Hypothalamus (tissue), 51 donors: Measurements from ENCODE around the gene CTAG1B.
"Not testable (repeated sequence)": the region's sequence is repeated elsewhere in the genome, so short reads cannot be mapped to it uniquely, and the experiment has no call there.

ENCODE experiments used
- DNase-seq, 51 donors: peaks; one replicate each; lab custom pipeline; 2025; lab: John Stamatoyannopoulos, UW

The CTAG1B gene

GRCh38 chrX:154628960-154629359, 9.9 kb upstream of the CTAG1B start:
- DNase-seq: not testable (repeated sequence)

DNA sequence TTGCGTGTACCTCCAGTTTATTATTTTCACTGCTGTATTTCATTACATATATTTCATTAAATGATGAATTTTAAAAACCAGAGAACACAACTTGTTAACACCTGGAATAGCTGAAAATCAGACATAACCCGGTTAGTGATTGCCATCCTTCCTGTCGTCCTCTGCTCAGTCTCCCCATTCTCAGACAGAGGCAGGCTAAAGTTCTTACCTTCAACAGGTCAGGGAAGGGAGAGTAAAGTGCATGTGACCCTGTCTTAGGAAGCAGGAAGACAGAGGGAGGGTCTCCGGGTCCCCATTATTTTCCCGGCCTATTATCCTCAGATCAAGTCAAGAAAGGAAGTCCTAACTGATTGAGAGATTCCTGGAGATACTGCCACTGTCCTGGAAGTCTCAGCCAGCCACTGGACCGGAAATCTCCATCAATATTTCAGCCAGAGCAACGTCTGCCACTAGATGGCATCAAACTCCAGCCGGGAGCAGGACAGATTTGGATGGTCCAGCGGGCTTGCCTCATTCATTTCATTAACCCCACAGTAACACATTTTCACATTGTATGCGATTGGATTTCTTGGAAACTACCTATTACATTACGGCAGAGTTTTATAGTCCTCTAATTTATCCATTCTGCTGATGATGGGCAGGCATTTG, 1.8 kb upstream of the CTAG1B start:
- not testable (repeated sequence) for DNase-seq

GRCh38 chrX:154613586-154613985, 5.5 kb downstream of the CTAG1B start:
- not testable (repeated sequence) for DNase-seq

GRCh38 chrX:154611146-154611545, 7.9 kb downstream of the CTAG1B start:
- not testable (repeated sequence) for DNase-seq

DNA sequence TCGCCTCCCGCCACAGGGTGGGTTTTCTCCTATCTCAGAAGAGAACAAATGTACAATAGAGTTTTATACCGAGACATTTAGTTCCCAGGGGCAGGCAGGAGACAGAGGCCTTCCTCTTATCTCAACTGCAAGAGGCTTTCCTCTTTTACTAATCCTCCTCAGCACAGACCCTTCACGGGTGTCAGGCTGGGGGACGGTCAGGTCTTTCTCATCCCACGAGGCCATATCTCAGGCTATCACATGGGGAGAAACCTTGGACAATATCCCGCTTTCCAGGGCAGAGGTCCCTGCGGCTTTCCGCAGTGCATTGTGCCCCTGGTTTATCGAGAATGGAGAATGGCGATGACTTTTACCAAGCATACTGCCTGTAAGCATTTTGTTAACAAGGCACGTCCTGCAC, 10.3 kb downstream of the CTAG1B start:
- not testable (repeated sequence) for DNase-seq

DNA sequence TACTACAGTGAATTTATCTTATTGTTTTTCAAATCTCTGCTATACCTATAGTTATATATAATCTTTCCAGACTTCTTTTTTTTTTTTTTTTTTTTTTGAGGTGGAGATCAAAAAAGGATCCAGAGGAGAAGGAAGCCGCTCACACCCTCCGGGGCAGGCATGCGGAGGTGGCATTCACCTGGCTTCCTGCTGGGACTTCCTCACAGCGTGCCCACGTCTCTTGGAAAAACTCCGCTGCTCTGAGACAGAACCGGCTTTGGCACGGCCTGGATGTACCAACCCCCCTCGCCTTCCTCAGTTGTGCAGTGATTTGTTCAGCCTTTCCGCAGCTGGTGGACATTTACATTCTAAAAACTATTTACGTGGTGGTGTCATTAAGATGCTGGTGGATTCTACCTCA, 11.1 kb downstream of the CTAG1B start:
- DNase-seq: not testable (repeated sequence)

DNA sequence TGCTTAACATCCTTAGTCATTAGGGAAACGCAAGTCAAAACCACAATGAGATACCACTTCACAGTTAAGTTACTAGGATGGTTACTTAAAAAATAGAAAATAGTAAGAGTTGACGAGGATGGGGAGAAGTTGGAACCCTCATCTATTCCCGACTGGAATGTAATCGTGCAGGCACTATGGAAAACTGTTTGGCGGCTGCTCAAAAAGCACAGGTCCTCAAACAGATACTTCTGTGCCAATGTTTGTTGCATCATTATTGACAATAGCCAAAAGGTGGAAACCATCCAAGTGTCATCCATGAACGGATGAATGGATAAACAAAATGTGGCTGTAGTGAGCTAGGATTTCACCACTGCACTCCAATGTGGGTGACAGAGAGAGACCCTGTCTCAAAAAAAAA, 11.7 kb downstream of the CTAG1B start:
- no peak for DNase-seq

DNA sequence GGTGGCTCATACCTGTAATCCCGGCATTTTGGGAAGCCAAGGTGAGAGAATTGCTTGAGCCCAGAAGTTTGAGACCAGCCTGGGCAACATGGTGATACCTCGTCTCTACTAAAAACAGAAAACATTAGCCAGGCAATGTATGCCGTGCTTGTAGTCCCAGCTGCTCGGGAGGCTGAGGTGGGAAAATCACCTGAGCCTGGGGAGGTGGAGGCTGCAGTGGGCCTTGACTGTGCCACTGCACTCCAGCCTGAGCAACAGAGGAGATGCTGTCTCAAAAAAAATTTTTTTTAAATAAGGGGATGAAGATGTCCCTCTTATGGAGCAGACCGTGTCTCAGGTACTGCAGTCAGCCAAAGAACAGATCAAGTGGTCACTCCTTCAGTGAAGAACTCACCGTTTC, 13.5 kb downstream of the CTAG1B start:
- no peak for DNase-seq

- no peak for DNase-seq
Observed at GRCh38 chrX:154603438-154604430, 15.3 kb downstream of the CTAG1B start.

GRCh38 chrX:154602766-154603437, 16.2 kb downstream of the CTAG1B start:
- DNase-seq: no peak

GRCh38 chrX:154602226-154602625, 16.9 kb downstream of the CTAG1B start:
- DNase-seq: no peak

DNA sequence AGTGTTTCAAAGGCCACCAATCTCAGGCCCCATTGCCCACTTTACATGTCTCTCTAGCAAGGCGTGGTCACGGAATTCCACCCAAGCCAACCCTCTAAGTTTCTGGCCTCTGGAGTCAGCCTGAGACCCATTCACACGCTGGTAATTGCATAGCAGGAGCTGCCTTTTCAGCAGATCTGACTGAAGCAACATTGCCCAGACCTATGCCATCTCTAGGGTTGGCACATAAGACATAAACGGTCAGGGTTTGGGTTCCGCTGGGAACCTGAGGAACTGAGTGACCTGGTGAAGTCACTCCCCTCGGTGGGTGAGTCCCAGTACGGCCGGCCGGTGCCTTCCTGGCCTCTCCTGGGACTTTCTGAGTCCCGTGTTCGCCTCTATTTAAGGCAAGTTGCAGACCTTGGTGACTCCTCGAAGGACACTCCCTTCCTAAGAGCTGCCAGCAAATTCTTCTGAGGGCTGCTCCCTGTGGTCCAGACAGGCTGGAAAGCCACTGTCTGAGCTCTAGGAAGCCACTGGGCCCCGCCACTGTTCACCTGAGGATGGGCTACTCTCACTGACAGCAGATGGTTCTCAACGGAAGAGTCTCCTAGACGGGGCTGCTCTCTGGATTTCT, 18.2 kb downstream of the CTAG1B start:
- DNase-seq: no peak

GRCh38 chrX:154599531-154599930, 19.6 kb downstream of the CTAG1B start:
- DNase-seq: no peak

DNA sequence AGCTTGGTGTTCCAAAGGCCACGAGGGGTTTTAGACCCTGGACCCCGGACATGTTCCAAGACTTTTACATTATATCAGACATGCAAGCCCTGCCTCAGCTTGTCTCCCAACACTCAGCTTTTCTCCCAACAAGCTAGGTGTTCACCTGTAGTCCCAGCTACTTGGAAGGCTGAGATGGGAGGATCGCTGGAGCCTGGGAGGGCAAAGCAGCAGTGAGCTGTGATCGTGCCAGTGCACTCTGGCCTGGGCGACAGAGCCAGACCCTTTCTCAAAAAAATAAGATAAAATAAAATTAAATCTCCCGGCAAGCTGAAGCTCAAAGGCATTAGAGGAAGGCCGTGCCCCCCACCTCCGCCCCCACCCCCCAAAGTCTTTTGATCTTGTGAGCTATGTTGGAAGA, 20.4 kb downstream of the CTAG1B start:
- DNase-seq: no peak

DNA sequence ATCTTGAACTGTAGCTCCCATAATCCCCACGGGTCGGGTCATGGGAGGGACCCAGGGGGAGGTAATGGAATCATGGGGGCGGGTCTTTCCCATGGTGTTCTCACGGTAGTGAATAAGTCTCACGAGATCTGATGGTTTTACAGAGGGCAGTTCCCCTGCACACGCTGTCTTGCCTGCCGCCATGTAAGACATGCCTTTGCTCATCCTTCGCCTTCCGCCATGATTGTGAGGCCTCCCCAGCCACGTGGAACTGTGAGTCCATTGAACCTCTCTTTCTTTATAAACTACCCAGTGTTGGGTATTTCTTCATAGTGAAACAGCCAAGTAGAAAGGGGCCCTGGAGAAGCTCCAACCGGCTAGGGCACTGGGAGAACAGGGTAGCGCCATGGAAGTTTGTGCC, 21.9 kb downstream of the CTAG1B start:
- no peak for DNase-seq

GRCh38 chrX:154596290-154596929, 22.7 kb downstream of the CTAG1B start:
- no peak for DNase-seq

DNA sequence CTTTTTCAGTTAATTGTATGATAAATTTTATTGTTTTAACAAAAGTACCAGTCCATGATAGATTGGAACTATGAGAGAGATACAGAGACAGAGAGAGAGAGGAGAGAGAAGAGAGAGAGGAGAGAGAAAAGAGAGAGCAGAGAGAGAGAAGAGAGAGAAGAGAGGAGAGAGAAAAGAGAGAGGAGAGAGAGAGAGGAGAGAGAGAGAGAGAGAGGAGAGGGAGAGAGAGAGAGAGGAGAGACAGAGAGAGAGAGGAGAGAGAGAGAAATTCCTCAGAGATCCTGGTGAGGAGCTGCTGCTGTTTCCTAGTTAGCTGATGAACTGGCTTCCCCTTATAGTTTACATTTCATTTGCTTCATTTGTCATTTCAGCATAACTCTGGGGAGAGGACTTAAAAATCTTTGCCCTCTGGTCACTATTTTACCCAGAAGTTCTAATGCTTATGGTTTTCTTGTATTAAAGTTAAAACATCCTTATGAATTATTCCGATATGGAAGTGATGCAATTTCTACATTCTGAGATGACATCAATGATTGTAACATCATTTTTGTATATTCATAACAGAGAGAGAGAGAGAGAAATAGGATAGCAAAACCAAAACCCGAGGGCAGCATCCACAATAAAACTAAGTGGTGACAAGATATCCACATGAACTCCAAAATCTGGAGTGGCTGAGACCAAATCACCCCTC, 23.4 kb downstream of the CTAG1B start:
- DNase-seq: no peak

DNA sequence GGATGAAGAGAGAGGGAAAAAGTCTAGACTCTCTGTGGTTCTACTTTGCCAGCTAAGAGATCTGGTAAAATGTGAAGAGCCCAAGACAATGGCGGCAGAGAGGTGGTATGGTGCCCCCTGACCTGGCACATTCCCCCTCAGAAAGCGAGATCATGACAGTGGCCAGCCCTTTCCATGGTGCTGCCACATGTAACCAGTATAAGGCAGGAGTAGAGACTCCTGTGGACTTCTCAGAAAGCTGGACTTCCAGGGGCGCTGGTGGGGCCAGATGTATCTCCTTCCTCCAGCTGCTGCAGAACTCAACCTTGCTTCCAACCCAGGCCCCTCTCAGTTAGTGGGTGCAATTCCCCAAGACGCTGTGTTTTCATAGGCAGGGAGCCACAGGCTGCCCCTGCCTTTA, 24.6 kb downstream of the CTAG1B start:
- DNase-seq: no peak

GRCh38 chrX:154593201-154593600, 25.9 kb downstream of the CTAG1B start:
- DNase-seq: no peak

- no peak for DNase-seq
Observed at GRCh38 chrX:154592505-154592904, 26.6 kb downstream of the CTAG1B start.
